ENCODE data around the gene SPINDOC.

GRCh38 chr11:63782749-63783148, 30.5 kb upstream of the SPINDOC start:
- TF ChIP-seq CTCF (conservative IDR thresholded peaks at IDR 0.05) (no peak), EZH2 (IDR thresholded peaks at IDR 0.05; ENCODE audit: low read depth) (no peak)
